OCI-LY7 (cell line): ENCODE results near the gene KCTD3. TPM values are rescaled to one million over a fixed set of nuclear protein-coding genes. Genes with fewer than 3 reads are reported as not detected.

Source experiments
- BruUV-seq: library from RNA; stranded (reverse); fragments of 400-500 nt; replicated peaks from 2 replicates; lab custom pipeline; 2021; lab: Mats Ljungman, UMichigan
- CTCF ChIA-PET: fragments of 300-600 bp; sonication (Branson Sonifier 250); formaldehyde crosslinking; loops from one replicate; lab custom pipeline; 2022; ENCODE audit warnings: antibody characterized with exemption; ENCODE audit not compliant: unreplicated experiment; lab: Charles Lee
- POLR2A ChIA-PET: fragments of 300-600 bp; sonication (Branson Sonifier 250); formaldehyde crosslinking; loops from one replicate; lab custom pipeline; 2022; ENCODE audit warnings: antibody characterized with exemption; lab: Charles Lee
- DNase-seq: peaks from one replicate; pipeline ENCODE4 v3.0.0-alpha.2; 2015; ENCODE audit warnings: low spot score
- H2AFZ ChIP-seq: fragments of 200-600 bp; sonication (generic), shearing (Covaris generic); 2 replicates; pipeline ENCODE4 v1.6.1; 2014; ENCODE audit warnings: mild to moderate bottlenecking, antibody characterized with exemption, low read length, moderate library complexity
- H3K27ac ChIP-seq: fragments of 200-600 bp; sonication (generic); 2 replicates; pipeline ENCODE4 v1.5.1; 2014; ENCODE audit warnings: mixed run types, low read depth, mild to moderate bottlenecking, moderate library complexity, low read length, inconsistent platforms; ENCODE audit not compliant: poor library complexity, severe bottlenecking
- H3K36me3 ChIP-seq: fragments of 200-600 bp; sonication (generic); 2 replicates; pipeline ENCODE4 v1.6.1; 2014; ENCODE audit warnings: mild to moderate bottlenecking, antibody characterized with exemption, low read length, moderate library complexity, mixed read lengths; ENCODE audit not compliant: insufficient read depth
- H3K4me1 ChIP-seq: fragments of 200-600 bp; sonication (generic); 2 replicates; pipeline ENCODE4 v1.5.1; 2014; ENCODE audit warnings: mild to moderate bottlenecking, low read length; ENCODE audit not compliant: insufficient read depth, poor library complexity, severe bottlenecking
- H3K4me2 ChIP-seq: fragments of 200-600 bp; sonication (generic); 2 replicates; pipeline ENCODE4 v1.6.1; 2014; ENCODE audit warnings: mild to moderate bottlenecking, low read length
- H3K4me3 ChIP-seq: fragments of 200-600 bp; sonication (generic); 2 replicates; pipeline ENCODE4 v1.5.1; 2014; ENCODE audit warnings: mild to moderate bottlenecking, low read depth, low read length; ENCODE audit not compliant: poor library complexity, severe bottlenecking
- H3K79me2 ChIP-seq: fragments of 200-600 bp; sonication (generic); 2 replicates; pipeline ENCODE4 v1.6.1; 2016; ENCODE audit warnings: low read depth, mild to moderate bottlenecking, low read length, moderate library complexity, mixed read lengths; ENCODE audit not compliant: insufficient read depth
- H3K9me2 ChIP-seq: fragments of 200-600 bp; sonication (generic); 2 replicates; pipeline ENCODE4 v1.6.1; 2016; ENCODE audit warnings: mild to moderate bottlenecking, low read length, mixed read lengths; ENCODE audit not compliant: insufficient read depth
- H3K9me3 ChIP-seq: fragments of 200-600 bp; sonication (generic); 2 replicates; pipeline ENCODE4 v1.6.1; 2014; ENCODE audit warnings: mild to moderate bottlenecking, mixed run types, low read length, mixed read lengths
- H4K20me1 ChIP-seq: fragments of 200-600 bp; sonication (generic); 2 replicates; pipeline ENCODE4 v1.6.1; 2014; ENCODE audit warnings: mild to moderate bottlenecking, antibody characterized with exemption, low read length, moderate library complexity, mixed read lengths; ENCODE audit not compliant: insufficient read depth
- CTCF ChIP-seq: fragments of 200-600 bp; sonication (generic); conservative IDR thresholded peaks from 2 replicates; pipeline ENCODE4 v1.5.1; 2014; ENCODE audit warnings: mild to moderate bottlenecking, antibody characterized with exemption, low read length, moderate library complexity, mixed read lengths
- EZH2phosphoT487 ChIP-seq: fragments of 200-600 bp; sonication (generic); IDR thresholded peaks from 2 replicates; pipeline ENCODE4 v1.6.1; 2018; ENCODE audit warnings: low read depth, borderline replicate concordance, mild to moderate bottlenecking, mixed run types, antibody characterized with exemption, low read length, moderate library complexity, mixed read lengths
- intact Hi-C: fragments of 100-400 bp; cut with micrococcal nuclease; formaldehyde crosslinking; loops from one replicate; pipeline ENCODE4 v1.10.0; 2022; ENCODE audit not compliant: unreplicated experiment
- total RNA-seq, 2 experiments: library from RNA; depleted of rRNA in 1 of 2; stranded (reverse); fragments of >200 nt in 1 of 2; shearing (Covaris generic) in 1 of 2; gene quantifications; 2 replicates each; pipeline ENCODE4 v1.2.3, GENCODE V29; 2014 to 2022

The KCTD3 gene
- total RNA-seq, 2 experiments from 2014 or later, result 0.13 to 3.4 TPM

DNA sequence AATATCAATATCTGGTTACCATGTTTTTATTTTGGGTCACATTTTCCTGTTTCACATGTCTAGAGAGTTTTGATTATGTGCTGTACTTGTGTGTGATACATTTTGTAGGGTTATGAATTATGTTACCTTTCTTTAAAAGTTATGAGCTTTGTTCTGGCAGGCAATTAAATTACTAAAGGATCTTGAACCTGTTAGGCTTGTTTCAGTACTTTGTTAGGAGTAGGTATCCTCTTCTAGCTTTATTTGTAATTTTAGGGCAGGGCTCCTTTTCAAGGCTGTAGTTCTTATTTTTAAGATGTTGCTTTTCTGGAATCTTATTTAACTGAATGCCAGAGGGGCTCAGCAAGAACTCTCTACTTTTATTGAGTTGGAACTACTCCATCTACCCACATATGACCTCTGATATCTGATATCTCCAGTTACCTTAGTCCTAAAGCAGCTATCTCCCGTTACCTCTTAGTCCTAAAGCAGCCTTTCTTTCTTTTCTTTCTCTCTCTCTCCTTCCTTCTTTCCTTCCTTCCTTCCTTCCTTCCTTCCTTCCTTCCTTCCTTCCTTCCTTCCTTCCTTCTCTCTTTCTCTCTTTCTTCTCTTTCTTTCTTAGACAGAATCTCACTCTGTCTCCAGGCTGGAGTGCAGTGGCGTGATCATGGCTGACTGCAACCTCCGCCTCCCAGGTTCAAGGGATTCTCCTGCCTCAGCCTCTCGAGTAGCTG lies 23.8 kb downstream of the KCTD3 start:
- ChIA-PET POLR2A (interaction anchor here (0.6 to 0.7 kb wide), 2 partner anchors 12 to 191 kb away, joined by 3 to 4 read pairs; no protein-coding TSS in a partner anchor), CTCF (no interaction called here)
- H3K4me1 ChIP-seq, result no peaks in the 10 kb centered on the region
- TF ChIP-seq CTCF (no peak), EZH2phosphoT487 (no peak)
- H3K9me2 ChIP-seq, result no peaks in the 10 kb centered on the region
- no peak overlapping the region for H3K27ac ChIP-seq
- no peak overlapping the region for H3K4me2 ChIP-seq
- H3K9me3 ChIP-seq, result no peaks in the 10 kb centered on the region
- DNase-seq, result no peak
- H2AFZ ChIP-seq, result no peak overlapping the region
- intact Hi-C loops, result no loop called here
- no TSS peak for BruUV-seq
- no peaks in the 10 kb centered on the region for H4K20me1 ChIP-seq
- no peaks in the 10 kb centered on the region for H3K79me2 ChIP-seq
- H3K36me3 ChIP-seq, result no peaks in the 10 kb centered on the region
- H3K4me3 ChIP-seq, result no peak overlapping the region

GRCh38 chr1:215594640-215595039 lies 27.5 kb downstream of the KCTD3 start:
- intact Hi-C loops, result no loop called here
- no peak for DNase-seq
- Histone ChIP-seq H2AFZ (no peak overlapping the region), H3K9me2 (no peaks in the 10 kb centered on the region), H3K4me1 (no peaks in the 10 kb centered on the region), H3K9me3 (no peaks in the 10 kb centered on the region), H4K20me1 (no peaks in the 10 kb centered on the region), H3K4me2 (no peak overlapping the region), H3K36me3 (no peaks in the 10 kb centered on the region), H3K4me3 (no peak overlapping the region), H3K27ac (no peak overlapping the region), H3K79me2 (no peaks in the 10 kb centered on the region)
- POLR2A ChIA-PET, result interaction anchor here (0.6 to 0.7 kb wide), 2 partner anchors 13 to 661 kb away, joined by 3 read pairs; no protein-coding TSS in a partner anchor
- TF ChIP-seq CTCF (no peak), EZH2phosphoT487 (no peak)
- CTCF ChIA-PET, result no interaction called here
- BruUV-seq, result no TSS peak

GRCh38 chr1:215595231-215595630 lies 28.1 kb downstream of the KCTD3 start:
- ChIA-PET POLR2A (interaction anchor here (0.7 kb wide), 1 partner anchor 13 kb away, joined by 3 read pairs; no protein-coding TSS in a partner anchor), CTCF (no interaction called here)
- no peaks in the 10 kb centered on the region for H3K9me2 ChIP-seq
- H3K4me2 ChIP-seq, result no peak overlapping the region
- intact Hi-C loops, result no loop called here
- H3K4me3 ChIP-seq, result no peak overlapping the region
- no peak for DNase-seq
- TF ChIP-seq CTCF (no peak), EZH2phosphoT487 (no peak)
- no peaks in the 10 kb centered on the region for H3K9me3 ChIP-seq
- no TSS peak for BruUV-seq
- no peaks in the 10 kb centered on the region for H4K20me1 ChIP-seq
- H2AFZ ChIP-seq, result no peak overlapping the region
- H3K36me3 ChIP-seq, result no peaks in the 10 kb centered on the region
- H3K79me2 ChIP-seq, result no peaks in the 10 kb centered on the region
- no peaks in the 10 kb centered on the region for H3K4me1 ChIP-seq
- no peak overlapping the region for H3K27ac ChIP-seq
